SK-N-SH treated with all-trans-retinoic acid at 6 μM for 48 hours (cell line): ENCODE data around the gene CDC42SE1.

Experiments
- ATAC-seq: fragments of 200-7000 bp; cut with Tn5 transposase; 3 replicates; pipeline ENCODE4 v1.9.1; 2020; ENCODE audit warnings: mild to moderate bottlenecking, moderate library complexity
- ARNTL ChIP-seq: fragments of 450-650 bp; formaldehyde crosslinking; IDR thresholded peaks from 2 replicates; pipeline ENCODE4 v1.5.0; 2020; ENCODE audit warnings: low read depth, mild to moderate bottlenecking, moderate library complexity, borderline replicate concordance
- BACH2 ChIP-seq: fragments of 250-450 bp; sonication (Bioruptor Pico); IDR thresholded peaks from 2 replicates; pipeline ENCODE4 v1.9.0; 2021; ENCODE audit warnings: mild to moderate bottlenecking, borderline replicate concordance
- CREB5 ChIP-seq: fragments of 250-450 bp; sonication (Bioruptor Pico); IDR thresholded peaks from 2 replicates; pipeline ENCODE4 v1.5.1; 2020; ENCODE audit warnings: low read depth, mild to moderate bottlenecking, moderate library complexity
- ESRRG ChIP-seq: fragments of 250-450 bp; sonication (Bioruptor Pico); IDR thresholded peaks from 2 replicates; pipeline ENCODE4 v1.6.1; 2021; ENCODE audit warnings: mild to moderate bottlenecking
- GLIS3 ChIP-seq: fragments of 250-450 bp; sonication (Bioruptor Pico); IDR thresholded peaks from 2 replicates; pipeline ENCODE4 v1.5.0; 2020; ENCODE audit warnings: mild to moderate bottlenecking, moderate library complexity
- OSR1 ChIP-seq: fragments of 250-450 bp; sonication (Bioruptor Pico); IDR thresholded peaks from 2 replicates; pipeline ENCODE4 v1.8.0; 2022; ENCODE audit warnings: moderate library complexity, mild to moderate bottlenecking, inconsistent platforms
- PPARA ChIP-seq: fragments of 250-450 bp; sonication (Bioruptor Pico); IDR thresholded peaks from 2 replicates; pipeline ENCODE4 v1.5.0; 2020; ENCODE audit warnings: mild to moderate bottlenecking, borderline replicate concordance
- RARB ChIP-seq: fragments of 250-450 bp; sonication (Bioruptor Pico); IDR thresholded peaks from 2 replicates; pipeline ENCODE4 v1.8.0; 2021; ENCODE audit warnings: mild to moderate bottlenecking, moderate library complexity
- SNAI2 ChIP-seq: fragments of 250-450 bp; sonication (Bioruptor Pico); IDR thresholded peaks from 2 replicates; pipeline ENCODE4 v1.5.0; 2020; ENCODE audit warnings: mild to moderate bottlenecking, moderate library complexity
- TCF4 ChIP-seq: fragments of 250-450 bp; sonication (Bioruptor Pico); IDR thresholded peaks from 2 replicates; pipeline ENCODE4 v1.8.0; 2021; ENCODE audit warnings: mild to moderate bottlenecking, moderate library complexity, borderline replicate concordance
- TOX ChIP-seq: fragments of 250-450 bp; sonication (Bioruptor Pico); IDR thresholded peaks from 2 replicates; pipeline ENCODE4 v1.8.0; 2021; ENCODE audit warnings: mild to moderate bottlenecking, moderate library complexity, borderline replicate concordance
- ZFP3 ChIP-seq: fragments of 250-450 bp; sonication (Bioruptor Pico); IDR thresholded peaks from 2 replicates; pipeline ENCODE4 v1.5.0; 2020; ENCODE audit warnings: mild to moderate bottlenecking, moderate library complexity
- ZFP30 ChIP-seq: fragments of 450-650 bp; formaldehyde crosslinking; IDR thresholded peaks from 2 replicates; pipeline ENCODE4 v1.5.0; 2022; ENCODE audit warnings: mild to moderate bottlenecking, moderate library complexity
- ZNF565 ChIP-seq: fragments of 450-650 bp; formaldehyde crosslinking; conservative IDR thresholded peaks from 2 replicates; pipeline ENCODE4 v1.5.0; 2020; ENCODE audit warnings: low read depth, mild to moderate bottlenecking, moderate library complexity
- ZNF70 ChIP-seq: fragments of 450-650 bp; formaldehyde crosslinking; IDR thresholded peaks from 2 replicates; pipeline ENCODE4 v1.5.0; 2020; ENCODE audit warnings: mild to moderate bottlenecking, moderate library complexity
- TF ChIP-seq, protein P1 (sequence below): fragments of 250-450 bp; sonication (Bioruptor Pico); IDR thresholded peaks from 2 replicates; pipeline ENCODE4 v1.5.0; 2020; ENCODE audit warnings: mild to moderate bottlenecking, moderate library complexity
- TF ChIP-seq, protein P2 (sequence below): fragments of 250-450 bp; sonication (Bioruptor Pico); IDR thresholded peaks from 2 replicates; pipeline ENCODE4 v1.8.0; 2021; ENCODE audit warnings: low read depth, mild to moderate bottlenecking, moderate library complexity, borderline replicate concordance
- TF ChIP-seq, protein P3 (sequence below): fragments of 250-450 bp; sonication (Bioruptor Pico); IDR thresholded peaks from 2 replicates; pipeline ENCODE4 v1.5.1; 2021; ENCODE audit warnings: mild to moderate bottlenecking, moderate library complexity

CDC42SE1 gene

GRCh38 chr1:151006327-151007052, 52.9 kb downstream of the CDC42SE1 start, which contains the start of gene MINDY1:
Gene MINDY1, minus strand, starts transcription at chr1:151006902. Its CDS starts 4,285 bp downstream, at chr1:151002617.
- TF ChIP-seq, protein P1, sequence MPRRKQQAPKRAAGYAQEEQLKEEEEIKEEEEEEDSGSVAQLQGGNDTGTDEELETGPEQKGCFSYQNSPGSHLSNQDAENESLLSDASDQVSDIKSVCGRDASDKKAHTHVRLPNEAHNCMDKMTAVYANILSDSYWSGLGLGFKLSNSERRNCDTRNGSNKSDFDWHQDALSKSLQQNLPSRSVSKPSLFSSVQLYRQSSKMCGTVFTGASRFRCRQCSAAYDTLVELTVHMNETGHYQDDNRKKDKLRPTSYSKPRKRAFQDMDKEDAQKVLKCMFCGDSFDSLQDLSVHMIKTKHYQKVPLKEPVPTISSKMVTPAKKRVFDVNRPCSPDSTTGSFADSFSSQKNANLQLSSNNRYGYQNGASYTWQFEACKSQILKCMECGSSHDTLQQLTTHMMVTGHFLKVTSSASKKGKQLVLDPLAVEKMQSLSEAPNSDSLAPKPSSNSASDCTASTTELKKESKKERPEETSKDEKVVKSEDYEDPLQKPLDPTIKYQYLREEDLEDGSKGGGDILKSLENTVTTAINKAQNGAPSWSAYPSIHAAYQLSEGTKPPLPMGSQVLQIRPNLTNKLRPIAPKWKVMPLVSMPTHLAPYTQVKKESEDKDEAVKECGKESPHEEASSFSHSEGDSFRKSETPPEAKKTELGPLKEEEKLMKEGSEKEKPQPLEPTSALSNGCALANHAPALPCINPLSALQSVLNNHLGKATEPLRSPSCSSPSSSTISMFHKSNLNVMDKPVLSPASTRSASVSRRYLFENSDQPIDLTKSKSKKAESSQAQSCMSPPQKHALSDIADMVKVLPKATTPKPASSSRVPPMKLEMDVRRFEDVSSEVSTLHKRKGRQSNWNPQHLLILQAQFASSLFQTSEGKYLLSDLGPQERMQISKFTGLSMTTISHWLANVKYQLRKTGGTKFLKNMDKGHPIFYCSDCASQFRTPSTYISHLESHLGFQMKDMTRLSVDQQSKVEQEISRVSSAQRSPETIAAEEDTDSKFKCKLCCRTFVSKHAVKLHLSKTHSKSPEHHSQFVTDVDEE: no peak
- TF ChIP-seq ESRRG (CRISPR knock-in tag) (no peak), RARB (CRISPR knock-in tag) (no peak), ARNTL (CRISPR knock-in tag) (no peak), PPARA (CRISPR knock-in tag) (no peak), ZFP3 (no peak), TCF4 (no peak), SNAI2 (CRISPR knock-in tag) (no peak)
- TF ChIP-seq, protein P2, sequence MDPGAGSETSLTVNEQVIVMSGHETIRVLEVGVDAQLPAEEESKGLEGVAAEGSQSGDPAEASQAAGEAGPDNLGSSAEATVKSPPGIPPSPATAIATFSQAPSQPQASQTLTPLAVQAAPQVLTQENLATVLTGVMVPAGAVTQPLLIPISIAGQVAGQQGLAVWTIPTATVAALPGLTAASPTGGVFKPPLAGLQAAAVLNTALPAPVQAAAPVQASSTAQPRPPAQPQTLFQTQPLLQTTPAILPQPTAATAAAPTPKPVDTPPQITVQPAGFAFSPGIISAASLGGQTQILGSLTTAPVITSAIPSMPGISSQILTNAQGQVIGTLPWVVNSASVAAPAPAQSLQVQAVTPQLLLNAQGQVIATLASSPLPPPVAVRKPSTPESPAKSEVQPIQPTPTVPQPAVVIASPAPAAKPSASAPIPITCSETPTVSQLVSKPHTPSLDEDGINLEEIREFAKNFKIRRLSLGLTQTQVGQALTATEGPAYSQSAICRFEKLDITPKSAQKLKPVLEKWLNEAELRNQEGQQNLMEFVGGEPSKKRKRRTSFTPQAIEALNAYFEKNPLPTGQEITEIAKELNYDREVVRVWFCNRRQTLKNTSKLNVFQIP (CRISPR knock-in tag): no peak
- TF ChIP-seq, protein P3, sequence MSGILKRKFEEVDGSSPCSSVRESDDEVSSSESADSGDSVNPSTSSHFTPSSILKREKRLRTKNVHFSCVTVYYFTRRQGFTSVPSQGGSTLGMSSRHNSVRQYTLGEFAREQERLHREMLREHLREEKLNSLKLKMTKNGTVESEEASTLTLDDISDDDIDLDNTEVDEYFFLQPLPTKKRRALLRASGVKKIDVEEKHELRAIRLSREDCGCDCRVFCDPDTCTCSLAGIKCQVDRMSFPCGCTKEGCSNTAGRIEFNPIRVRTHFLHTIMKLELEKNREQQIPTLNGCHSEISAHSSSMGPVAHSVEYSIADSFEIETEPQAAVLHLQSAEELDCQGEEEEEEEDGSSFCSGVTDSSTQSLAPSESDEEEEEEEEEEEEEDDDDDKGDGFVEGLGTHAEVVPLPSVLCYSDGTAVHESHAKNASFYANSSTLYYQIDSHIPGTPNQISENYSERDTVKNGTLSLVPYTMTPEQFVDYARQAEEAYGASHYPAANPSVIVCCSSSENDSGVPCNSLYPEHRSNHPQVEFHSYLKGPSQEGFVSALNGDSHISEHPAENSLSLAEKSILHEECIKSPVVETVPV (CRISPR knock-in tag): no peak
- ATAC-seq: peak; percentile 92

GRCh38 chr1:151005729-151006319, 53.6 kb downstream of the CDC42SE1 start:
- ATAC-seq: peak; percentile 1; the same call in 2 of the 3 replicates

DNA sequence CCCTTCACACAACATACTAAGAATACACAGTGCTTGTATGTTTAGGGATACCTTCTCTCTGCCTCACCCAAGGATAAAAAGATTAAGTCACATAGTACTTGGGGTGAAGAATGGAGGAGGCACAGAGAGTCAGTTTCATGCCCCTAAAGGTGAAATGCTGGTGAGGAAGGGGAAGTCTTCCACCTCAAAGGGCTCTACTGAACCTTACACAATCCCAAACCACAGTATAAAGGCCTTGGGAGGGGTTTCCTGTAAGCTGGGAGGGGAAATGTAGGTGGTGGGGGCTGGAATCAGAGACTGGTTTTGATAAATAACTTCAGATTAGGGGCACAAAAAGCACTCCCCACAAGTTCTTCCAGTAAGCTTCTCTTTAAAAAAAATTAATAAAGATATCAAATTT, 56.2 kb downstream of the CDC42SE1 start:
- ATAC-seq: no peak
- TF ChIP-seq SNAI2 (CRISPR knock-in tag): no peak
- TF ChIP-seq, protein P1: no peak
- TF ChIP-seq, all 23 proteins: peak for 0

More at GRCh38 chr1:151005729-151006319, 53.6 kb downstream of the CDC42SE1 start:
- TF ChIP-seq GLIS3 (no peak), ARNTL (CRISPR knock-in tag) (no peak), ESRRG (CRISPR knock-in tag) (no peak), RARB (CRISPR knock-in tag) (no peak), BACH2 (CRISPR knock-in tag) (no peak), ZNF70 (no peak), CREB5 (CRISPR knock-in tag) (no peak), TOX (CRISPR knock-in tag) (no peak), ZFP3 (no peak), OSR1 (CRISPR knock-in tag) (no peak), ZNF565 (CRISPR knock-in tag) (no peak), ZFP30 (no peak)
- TF ChIP-seq, protein P2 (CRISPR knock-in tag): no peak
- TF ChIP-seq, all 23 proteins: peak for 0
